ENCODE data around the gene HYCC2.

GRCh38 chr2:201114350-201114749 lies 42.9 kb upstream of the HYCC2 start:
- TF ChIP-seq HOXA7 (CRISPR knock-in tag; IDR thresholded peaks at IDR 0.05): no peak
- no peak for TF ChIP-seq CHD2 (IDR thresholded peaks at IDR 0.05; ENCODE audit: low read length, partially characterized antibody)
- TF ChIP-seq POLR2A (IDR thresholded peaks at IDR 0.05; ENCODE audit: low read length): no peak
- TF ChIP-seq RAD21 (conservative IDR thresholded peaks at IDR 0.05 in 1 of 2, IDR thresholded peaks at IDR 0.05 in 1 of 2): no peak
- TF ChIP-seq CTCF (IDR thresholded peaks at IDR 0.05): no peak
- TF ChIP-seq POLR2AphosphoS2 (conservative IDR thresholded peaks at IDR 0.05; ENCODE audit: low read length): no peak

Data from A549 (cell line).